NCI-H2196 treated with DMSO at 0.1 percent for 48 hours (cell line): ENCODE data around the gene PHYHIPL.
A peak's percentile ranks its signal among the peaks of the same experiment; 100 is the strongest.

Experiments used
- DNase-seq: peaks from one replicate; lab custom pipeline; 2025; ENCODE audit not compliant: unreplicated experiment; lab: John Stamatoyannopoulos, UW

PHYHIPL gene

DNA sequence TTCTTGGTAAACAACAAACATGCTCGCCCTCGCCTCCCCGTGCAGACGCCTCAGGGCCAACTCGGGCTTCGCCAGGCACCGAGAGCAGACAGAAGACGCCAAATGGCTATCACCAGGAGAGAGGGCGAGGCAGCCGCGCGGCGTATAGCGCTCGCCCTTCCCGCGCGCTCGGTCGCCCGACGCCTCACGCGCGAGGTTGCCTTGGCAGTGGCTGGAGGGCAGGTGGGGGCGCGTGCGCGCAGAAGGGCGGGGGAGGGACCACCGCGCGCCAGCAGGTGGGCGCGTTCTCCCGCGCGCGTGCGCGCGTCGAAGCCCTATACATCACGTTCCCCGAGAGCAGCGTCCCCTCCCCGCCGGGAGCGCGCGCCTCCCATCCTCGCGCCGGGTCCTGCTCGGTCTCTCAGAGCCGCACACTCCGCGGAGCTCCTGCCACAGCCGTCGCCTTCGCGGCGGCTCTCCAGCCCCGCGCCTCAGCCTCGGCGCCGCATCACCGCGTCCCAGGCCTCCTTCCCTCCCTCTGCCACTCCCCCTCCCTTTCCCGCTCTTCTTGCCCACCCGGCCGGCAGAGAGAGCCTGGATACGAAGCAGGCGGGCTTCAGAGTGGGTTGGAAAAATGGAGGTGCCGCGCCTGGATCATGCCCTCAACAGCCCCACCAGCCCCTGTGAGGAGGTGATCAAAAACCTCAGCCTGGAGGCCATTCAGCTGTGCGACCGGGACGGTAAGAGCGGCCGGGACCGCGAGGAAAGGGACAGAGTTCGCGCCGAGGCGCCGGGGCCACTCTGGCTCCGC, at the start of gene PHYHIPL:
Gene PHYHIPL, plus strand, starts transcription at position 403 of the 790 bp plus-strand sequence. Its CDS starts 211 bp downstream, at position 614.
- DNase-seq: peak; percentile 37

DNA sequence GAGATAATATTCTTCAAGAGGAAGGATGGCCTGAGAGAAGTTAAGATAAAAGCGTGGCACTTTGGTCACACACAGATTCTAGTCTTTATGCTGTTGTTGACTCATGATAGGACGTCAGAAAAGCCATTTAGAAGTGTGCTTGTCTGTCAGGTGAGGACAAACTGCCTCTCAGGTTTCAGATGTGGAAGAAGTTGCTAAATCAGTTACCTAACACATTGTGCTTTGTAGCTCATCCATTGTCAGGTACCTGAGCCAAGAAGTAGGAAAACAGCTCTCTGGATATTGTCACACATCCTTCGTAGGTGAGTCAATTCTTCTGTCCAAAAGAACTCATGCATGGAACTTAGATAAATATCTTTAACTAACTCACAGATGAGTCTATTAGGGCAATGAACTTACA, 49.5 kb upstream of the PHYHIPL start:
- DNase-seq: no peak

DNA sequence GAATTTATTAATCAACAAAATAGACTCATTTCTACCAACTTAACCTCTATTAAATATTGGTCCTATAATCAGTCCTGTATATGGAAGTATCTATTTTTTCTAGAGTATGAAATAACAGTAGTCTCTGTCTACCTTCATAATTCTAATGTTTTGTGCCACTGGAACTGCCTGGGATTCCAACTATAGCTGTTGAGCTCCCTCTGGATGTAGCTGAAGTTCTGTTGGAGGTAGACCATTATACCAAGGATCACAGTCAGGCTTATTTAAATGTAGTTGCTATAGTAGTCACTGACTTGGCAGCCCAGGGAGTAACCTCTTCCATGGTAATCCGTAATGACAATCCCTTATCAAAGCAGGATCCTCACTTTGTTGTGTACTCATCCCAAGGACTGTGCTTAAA, 48.5 kb upstream of the PHYHIPL start:
- no peak for DNase-seq

DNA sequence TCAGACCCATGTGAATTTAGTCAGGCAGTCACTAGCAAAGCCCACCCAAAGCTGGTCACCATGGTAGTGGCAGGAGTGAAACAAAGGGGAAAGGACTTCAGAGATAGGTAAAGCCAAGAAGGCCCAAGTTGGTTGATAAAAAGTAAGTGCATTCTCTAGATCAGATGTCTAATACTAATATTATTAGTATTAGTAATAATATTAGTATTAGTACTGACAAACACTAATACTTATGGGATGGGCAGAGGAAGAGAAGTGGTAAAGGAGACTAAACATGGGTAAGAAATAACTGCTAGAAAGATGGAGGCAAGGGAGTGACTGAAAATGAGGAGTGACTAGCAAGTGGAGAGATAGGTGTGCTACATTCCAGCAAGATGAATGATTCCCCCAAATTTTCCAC, 46.6 kb upstream of the PHYHIPL start:
- DNase-seq: no peak

DNA sequence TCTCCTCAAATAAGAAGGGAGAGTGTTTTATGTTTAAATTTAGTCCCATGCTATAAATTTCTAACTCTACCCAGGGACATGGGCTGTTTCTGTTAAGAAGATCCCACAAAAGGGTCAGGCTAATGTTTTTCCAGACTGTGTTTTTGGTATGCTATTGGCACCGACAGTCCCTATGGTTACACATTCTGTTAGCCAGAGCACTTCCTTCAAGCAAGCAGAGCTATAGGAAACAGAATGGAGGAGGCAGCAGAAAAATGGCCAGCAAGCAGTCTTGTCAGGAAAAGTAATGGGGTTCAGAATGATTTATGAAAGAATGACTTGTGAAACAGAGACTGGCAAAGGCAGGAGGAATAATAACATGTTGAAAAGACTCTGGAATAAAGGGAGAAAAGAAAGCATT, 44.8 kb upstream of the PHYHIPL start:
- no peak for DNase-seq

DNA sequence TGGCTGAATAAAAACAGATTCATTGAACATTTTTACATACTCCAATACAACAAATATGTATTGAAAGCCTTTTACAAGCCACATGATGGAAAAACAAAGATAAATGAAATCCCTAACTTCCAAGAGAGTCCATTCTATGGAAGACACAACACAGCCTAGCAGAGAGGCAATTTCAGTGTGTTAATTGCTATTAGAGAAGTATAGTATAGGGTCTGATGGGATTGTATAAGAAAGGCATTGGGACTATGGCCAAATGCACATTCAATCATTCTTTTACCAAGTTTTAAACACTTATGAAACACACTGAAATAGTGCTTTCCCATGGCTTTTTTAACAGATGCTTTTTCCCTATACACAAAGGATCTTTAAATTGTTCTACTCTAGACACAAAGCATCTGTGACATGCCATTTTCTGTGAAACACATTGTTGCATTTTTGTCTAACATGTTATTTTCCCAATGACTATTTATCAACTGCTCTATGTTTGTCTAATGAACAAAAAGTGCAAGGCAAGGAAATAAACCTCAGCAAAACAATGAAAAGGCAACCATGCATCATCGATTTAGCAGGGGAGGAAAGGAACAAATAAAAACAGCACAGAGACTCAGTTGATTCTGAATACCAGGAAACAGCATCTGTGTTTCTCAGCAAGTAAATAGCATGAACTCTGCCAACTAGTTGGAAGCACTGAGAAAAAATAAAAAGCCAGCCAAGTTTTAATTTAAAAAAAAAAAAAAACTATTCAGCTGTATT, 42.4 kb upstream of the PHYHIPL start:
- no peak for DNase-seq

DNA sequence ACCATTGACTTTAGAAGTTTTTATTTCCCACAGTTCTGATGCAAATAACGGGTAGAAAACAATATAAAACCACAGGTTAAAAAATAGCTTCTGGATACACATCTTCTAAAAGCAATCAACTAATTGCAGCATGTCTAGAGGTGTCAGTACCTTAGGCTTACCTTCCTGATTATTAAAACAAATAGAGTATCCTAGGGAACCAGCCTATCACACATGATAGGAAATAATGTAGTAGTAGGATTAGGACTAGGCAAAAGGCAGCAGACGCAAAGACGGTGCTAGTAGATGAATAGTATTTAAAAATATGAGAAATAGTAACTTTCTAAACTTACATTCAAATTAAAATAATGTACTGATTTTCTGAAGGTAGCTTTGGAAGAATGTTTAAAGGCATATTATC, 41.7 kb upstream of the PHYHIPL start:
- no peak for DNase-seq

DNA sequence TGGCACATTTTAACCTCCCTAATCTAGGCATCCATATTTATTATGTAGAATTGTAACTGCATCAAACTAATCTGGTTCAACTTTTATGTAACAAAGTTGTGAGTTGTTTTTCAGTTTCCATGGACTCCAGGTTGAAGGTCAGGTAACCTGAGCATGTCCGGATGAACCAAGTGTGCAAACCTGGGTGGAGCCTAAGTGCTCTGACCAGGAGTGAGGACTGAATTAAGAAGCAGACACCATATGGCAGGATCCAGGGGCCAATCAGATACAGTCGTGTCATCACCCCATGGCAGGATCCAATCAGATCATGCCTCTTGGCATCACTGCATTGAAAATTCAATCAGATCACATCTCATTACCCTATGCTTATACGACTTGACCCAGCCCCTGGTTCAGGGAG, 41.2 kb upstream of the PHYHIPL start:
- DNase-seq: no peak

DNA sequence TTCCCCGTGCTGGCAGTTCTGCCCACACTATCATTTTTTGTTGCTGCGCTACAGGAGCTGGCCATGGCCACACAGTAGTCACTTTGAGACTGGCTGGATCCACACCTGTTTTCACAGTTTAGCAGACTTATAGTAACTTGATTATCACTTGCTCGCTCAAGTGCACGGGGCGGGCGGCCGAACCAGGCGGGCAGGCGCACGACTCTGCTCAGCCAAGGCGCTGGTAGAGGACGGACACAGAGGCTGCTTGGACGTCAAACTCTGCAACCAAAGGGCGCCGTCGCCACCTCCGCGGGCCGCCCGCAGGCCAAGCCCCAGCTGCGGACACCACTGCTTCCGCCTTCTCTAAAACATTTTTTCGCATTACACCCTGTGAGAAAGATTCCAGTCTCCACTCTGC, 38.4 kb upstream of the PHYHIPL start:
- no peak for DNase-seq

DNA sequence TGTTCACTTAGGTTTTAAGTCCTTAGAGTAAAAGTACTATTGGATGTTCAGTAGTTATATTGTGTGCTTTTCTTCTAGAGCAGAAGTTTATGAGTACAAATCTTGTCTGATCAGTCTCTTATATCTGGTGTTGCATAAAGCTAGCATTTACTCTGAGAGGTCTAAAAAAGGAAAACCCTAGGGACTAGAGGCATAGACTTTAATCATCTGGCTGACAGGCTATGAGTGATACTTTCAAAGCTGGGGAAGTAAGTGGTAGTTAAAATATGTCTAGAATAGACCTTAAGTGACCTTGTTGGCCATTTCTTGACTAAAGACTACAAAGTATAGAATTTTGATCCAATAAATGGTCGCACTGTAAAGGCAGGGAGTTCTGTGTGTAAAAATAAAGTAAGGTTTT, 32.9 kb upstream of the PHYHIPL start:
- no peak for DNase-seq

DNA sequence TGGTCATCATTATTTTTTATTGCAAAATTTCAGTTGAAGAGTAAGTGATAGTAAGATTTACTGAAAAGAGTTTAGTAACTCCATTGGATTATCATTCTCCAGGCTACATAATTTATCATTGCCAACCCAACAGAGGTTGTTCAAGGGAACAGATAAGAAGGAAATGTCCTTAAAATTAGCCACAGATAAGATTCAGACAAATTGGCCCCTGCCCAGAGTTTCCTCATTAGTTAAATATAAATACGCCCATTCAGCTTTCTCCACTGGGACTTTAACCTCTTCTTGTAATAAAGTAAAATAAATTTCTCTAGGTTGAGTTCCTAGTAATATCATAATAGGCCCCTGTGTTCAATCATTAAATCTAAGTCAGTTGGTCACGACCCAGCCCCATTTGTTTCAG, 27.7 kb upstream of the PHYHIPL start:
- DNase-seq: no peak

DNA sequence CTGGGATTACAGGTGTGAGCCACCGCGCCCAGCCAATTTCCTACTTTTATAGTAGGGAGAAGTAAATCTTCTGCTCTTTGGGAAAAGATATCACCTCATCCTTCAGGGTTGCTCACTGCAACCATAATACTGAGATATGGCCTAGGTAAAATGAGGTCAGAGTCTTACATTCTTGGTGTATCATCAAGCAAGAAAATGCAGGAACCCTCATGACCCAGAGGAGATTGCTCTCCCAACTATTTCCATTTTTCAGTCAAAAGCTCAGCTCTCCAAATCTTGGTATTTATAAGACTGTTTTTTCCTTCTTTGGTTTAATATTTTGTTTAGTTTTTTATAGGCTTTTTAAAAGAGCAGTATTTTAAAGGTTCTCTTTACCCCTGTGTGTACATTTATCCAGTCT, 20.9 kb upstream of the PHYHIPL start:
- DNase-seq: no peak

DNA sequence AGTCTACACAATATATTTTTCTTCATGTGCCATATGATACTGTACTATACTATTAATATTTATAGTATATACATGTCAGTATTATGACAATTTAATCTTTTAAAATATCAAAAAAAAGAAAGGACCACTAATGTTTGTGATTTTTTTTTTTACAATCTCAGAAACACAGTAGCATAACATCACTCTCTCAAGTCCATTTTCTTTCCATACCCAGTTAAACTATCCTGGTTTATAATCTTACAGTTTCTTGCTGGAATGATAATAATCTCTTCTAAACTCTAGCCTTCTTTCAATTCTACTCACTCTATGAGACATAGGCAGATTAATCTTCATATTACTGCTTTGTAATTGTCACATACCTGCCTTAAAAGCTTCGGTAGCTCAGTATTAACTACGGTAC, 8.9 kb upstream of the PHYHIPL start:
- DNase-seq: no peak

DNA sequence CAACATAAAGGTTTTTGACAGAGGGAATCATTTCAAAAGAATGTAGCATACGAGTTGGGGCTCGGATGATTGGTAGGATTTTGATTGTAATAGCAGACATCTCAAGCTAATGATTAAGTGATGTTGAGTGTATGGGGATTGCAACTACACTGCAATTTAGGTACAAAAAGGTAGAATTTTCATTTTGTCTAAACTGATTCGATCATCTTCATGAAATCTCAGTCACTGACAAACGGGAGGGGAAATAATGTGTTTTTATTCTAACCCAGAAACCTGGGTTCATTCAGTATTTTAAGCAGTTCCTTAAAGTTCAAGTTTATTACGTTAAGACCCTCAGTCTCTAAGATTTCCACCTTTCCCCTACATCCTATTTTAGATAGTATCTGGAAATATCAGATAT, 3.9 kb upstream of the PHYHIPL start:
- DNase-seq: no peak

DNA sequence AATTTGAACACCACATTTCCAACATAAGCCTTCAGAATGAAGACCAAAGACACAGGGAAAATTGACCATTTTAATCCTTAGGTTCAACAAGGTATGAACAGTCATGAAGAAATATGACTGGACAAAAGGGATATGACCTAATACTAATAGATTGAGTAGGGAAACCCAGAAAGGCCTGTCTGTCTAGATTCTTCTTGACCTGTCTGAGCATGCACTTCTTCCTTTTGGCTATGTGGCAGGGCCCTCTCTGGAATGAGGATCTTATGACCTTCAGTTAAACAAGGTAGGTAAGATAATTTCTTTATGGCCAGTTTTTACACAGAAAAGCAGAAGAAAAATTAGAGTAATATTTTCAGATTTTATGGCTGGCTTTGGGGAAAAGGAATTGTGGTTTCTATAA, 3.0 kb upstream of the PHYHIPL start:
- no peak for DNase-seq

DNA sequence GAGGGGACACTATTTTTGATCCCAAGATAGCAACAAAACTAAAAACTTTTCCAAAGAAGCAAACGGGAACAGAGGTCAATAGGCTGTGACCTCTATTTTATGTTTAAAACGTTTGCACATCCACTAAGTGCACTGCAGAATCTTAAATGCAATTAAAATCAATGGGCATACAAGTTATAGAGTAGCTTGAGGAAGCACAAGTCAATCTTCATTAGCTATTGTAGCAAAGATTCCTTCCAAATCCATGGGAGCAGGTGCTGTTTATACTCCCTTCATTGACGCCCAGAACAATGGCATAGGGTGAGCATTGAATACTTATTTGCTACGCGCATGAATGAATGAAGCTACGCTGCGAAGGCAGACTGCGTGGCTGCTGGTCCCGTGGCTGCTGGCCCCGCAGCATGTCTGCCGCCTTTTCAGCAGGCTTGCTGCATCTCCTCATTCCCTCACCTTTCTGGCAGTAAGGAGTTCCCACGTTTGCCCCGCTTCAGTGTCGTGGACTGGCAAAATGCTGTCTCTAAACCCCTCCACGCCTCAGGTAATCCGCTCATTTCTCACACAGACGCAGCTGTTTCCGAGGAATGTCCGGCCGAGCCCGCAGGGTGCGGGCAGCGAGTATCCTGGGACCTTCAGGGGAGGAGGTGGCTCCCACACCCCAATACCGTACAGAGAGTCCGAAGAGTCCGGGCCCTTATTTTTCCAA, 754 bp upstream of the PHYHIPL start:
- no peak for DNase-seq

DNA sequence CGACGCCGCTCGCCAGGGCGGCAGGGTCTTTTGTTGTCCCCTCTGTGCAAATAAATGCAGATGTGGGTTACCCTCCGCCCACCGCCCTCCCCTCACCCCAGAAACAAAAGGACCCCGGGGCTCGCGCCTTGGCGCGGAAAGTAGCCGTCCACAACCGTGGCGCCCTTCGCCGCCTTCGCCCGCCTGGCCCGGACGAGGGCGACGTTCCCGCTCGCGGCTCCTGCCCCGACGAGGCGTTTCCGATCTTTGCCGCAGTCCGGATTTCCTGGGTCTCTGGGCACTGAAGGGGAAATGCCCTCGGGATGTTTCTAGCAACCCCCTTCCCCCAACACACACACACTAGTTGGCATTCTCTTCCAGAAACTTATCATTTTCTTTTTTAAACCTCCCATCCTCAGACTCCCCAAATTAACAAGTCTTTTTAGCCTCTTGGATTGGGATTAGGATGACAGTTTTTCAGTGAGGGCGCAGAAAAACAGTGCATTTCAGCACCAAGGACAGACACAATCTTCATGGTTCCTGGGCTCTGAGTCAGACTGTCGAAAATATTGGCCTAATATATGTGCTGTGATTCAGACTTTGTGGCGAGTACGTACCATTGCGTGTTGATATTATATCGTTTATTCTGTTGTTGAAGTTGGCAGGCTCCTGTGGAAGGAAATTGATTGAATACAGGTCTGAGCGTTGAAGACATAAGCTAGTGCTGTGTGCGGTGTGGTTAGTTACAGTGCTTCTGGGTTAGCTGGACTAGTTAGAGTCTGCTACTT, 771 bp downstream of the PHYHIPL start:
- no peak for DNase-seq

DNA sequence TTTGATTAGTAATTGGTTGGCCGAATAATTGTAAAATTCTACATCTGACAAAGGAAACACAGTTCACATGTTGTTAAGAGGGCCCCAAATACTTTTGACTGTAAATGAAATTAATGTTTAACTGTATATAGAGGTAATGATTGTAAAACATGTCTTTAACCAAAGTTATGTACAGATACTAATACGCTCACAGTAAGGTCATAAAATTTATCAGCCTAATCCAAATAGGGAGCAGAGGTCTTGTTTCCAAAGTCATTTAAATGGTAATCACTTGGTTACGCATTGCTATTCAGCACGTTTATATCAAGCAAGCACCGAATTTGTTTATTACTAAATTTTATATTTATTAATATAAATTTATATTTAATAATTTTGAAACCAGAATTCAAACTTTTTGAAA, 1.4 kb downstream of the PHYHIPL start:
- DNase-seq: no peak

DNA sequence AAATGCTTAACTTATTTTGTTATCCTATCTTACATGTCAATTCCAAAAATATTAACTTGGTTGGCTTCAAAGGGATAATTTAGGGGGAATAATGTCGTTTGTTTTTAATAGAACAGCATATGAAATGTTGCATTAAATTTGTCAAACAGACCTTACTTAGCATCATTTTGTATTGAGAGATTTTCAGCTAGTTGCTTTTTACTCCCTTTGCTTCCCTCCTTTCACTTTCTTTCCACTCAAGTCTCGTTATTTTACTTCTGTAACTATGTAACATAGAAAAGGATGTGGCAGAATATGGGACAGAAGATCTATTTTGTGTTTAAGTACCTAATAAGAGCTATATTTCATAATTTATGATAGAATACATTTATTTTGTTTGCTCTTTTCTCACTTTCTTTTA, 2.6 kb downstream of the PHYHIPL start:
- no peak for DNase-seq

DNA sequence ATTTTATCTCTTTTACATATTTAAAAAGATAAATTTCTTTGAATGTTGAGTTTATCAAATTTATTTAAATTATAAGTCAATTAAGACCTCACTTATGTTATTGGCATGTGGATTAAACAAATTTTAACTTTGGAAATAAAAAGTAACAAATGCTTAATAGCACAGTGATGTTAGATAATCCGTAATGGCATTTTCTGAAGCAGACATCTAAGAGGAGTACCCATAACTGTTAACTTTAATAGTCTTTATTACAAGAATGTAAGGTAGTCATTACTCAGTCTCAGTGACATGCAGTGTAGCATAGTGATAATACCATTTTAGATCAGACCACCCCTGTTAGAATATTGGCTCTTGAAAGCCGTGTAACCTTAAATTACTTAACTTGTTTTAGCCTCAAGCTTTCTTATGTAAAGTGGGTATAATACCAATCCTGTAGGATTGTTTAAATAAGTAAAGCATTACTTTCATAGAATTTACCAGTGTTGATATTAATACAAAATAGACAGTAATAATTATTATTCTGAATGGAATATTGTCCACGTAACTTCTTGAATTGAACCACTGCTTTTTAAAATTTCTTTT, 4.3 kb downstream of the PHYHIPL start:
- DNase-seq: no peak

DNA sequence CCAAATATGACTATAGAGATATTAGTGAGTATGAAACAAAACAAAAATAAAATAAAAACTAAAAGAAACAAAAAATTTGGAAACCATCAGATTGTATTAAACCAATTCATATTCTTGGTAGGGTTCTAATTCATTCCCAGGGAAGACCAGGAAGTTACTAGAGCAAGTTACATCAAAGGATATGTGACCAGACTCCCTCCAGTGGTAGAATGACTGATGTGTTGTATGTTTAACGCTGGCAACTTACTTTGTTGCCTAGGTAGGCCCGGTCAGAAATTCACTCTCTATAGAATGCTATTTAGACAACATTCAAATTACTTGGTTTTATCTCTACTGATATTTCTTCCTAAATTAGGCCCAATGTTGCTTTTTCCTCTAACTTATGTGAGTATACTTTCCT, 5.2 kb downstream of the PHYHIPL start:
- no peak for DNase-seq
